Astrocyte (in vitro differentiated cells and primary cell): Measurements from ENCODE around the gene GP5.

Experiments
- EZH2 ChIP-seq: IDR thresholded peaks from 2 replicates; pipeline ENCODE4 v1.6.1; 2012; ENCODE audit warnings: mild to moderate bottlenecking, low read length, inconsistent platforms; ENCODE audit not compliant: insufficient read depth
- TF ChIP-seq, protein P1 (sequence below): IDR thresholded peaks from 2 replicates; pipeline ENCODE4 v1.5.1; 2011; ENCODE audit warnings: low read depth, mild to moderate bottlenecking, inconsistent platforms, low read length, moderate library complexity; ENCODE audit not compliant: insufficient read depth

DNA sequence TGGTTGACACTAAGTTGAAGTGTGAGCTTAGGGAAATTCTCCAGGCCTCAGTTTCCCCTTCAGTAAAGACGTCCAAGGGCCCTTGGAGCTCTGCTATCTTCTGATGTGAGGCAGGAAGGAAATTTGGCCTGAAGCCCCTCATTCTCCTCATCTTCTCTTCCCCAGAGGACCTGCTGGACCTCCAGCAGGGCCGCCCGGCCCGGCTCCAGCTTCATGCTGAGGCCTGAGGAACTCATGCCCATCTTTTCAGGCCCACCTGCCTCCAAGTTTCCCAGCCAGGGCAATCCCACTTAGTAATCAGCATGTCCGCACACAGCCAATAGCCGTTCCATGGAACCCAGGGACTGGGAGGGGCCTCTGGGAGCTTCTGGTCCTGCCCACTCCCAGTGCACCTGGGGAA, 33.5 kb downstream of the GP5 start:
- TF ChIP-seq, protein P1, sequence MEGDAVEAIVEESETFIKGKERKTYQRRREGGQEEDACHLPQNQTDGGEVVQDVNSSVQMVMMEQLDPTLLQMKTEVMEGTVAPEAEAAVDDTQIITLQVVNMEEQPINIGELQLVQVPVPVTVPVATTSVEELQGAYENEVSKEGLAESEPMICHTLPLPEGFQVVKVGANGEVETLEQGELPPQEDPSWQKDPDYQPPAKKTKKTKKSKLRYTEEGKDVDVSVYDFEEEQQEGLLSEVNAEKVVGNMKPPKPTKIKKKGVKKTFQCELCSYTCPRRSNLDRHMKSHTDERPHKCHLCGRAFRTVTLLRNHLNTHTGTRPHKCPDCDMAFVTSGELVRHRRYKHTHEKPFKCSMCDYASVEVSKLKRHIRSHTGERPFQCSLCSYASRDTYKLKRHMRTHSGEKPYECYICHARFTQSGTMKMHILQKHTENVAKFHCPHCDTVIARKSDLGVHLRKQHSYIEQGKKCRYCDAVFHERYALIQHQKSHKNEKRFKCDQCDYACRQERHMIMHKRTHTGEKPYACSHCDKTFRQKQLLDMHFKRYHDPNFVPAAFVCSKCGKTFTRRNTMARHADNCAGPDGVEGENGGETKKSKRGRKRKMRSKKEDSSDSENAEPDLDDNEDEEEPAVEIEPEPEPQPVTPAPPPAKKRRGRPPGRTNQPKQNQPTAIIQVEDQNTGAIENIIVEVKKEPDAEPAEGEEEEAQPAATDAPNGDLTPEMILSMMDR: no peak
- no peak for TF ChIP-seq EZH2
